Measurements from ENCODE around the gene YY1. TPM values are rescaled to one million over a fixed set of nuclear protein-coding genes. Genes with fewer than 3 reads are reported as not detected.
"Not testable (repeated sequence)": the region's sequence is repeated elsewhere in the genome, so short reads cannot be mapped to it uniquely, and the experiment has no call there.

Gene YY1
- total RNA-seq, 1 experiment from 2014 or later = 83.1 TPM

DNA sequence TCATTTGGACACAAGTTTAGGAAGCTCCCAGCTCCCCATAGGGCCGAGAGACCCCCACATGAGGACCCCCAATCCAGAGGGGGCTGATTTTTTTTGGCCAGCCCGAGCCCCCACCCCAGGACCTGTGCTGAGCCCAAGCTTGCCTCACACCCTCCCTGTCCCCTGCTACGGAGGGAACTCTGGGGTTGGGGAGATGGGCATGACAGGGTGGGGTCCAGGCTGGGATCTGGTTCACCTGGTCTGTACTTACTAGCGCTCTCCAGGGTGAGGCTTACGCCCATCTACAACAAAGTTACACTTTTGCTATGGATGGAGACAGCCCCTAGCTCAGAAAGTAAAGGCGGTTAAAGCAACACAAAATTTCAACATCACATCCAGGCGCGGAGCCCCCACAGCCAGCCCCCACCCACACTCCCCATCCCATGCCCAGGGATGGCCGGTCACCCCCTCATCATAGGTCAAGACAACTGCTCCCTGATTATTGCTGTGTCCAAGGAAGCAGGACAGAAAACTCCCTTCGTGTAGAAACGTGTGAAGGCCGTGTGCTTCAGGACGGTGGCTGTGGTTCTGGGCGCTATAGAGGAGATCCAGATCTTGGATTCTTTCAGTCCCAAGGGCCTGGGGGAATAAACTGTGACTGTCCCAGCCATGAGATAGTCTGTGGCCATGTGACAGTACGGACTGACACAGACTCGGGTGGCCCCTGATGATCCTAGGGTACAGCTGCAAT, 56.6 kb downstream of the YY1 start:
- CTCF ChIA-PET = interaction anchor here (1.7 to 2.2 kb wide), 2 partner anchors 10 kb away, joined by 9 to 10 read pairs; no protein-coding TSS in a partner anchor
- peaks cover 35% of the 10 kb centered on the region for H3K36me3 Mint-ChIP-seq

DNA sequence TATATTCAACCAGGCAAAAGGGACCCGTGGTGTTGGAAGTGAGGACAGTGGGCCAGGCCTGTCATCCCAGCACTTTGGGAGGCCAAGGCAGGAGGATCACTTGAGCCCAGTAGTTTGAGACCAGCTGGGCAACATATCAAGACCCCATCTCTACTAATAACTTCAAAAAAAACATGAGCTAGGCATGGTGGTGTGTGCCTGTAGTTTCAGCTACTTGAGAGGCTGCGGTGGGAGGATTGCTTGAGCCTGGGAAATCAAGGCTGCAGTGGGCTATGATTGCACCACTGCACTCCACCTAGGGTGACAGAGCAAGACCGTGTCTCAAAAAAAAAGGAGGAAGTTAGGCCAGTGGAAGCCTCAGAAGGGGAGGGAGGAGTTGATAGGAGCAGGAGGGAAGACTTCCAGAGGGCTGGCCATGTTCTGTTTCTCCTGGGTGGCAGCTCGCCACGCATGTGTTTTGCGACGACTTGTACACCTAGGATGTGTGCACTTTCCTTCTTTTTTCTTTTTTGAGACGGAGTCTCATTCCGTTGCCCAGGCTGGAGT, 57.2 kb downstream of the YY1 start:
- CTCF ChIA-PET = interaction anchor here (2.2 kb wide), 1 partner anchor 11 kb away, joined by 10 read pairs; no protein-coding TSS in a partner anchor
- no peak overlapping the region for H3K27ac Mint-ChIP-seq
- POLR2A ChIA-PET = interaction anchor here (1.8 kb wide), 1 partner anchor 11 kb away, joined by 5 read pairs; no protein-coding TSS in a partner anchor
- no peak overlapping the region for H3K4me3 Mint-ChIP-seq
- H3K36me3 Mint-ChIP-seq = peaks cover 31% of the 10 kb centered on the region
- DNase-seq (ENCODE audit: low spot score) = no peak
- TF ChIP-seq ZNF121 (CRISPR knock-in tag; IDR thresholded peaks at IDR 0.05) (0 out of 2 replicates have a peak, but pooled peaks have one; percentile 26), IRF2 (CRISPR knock-in tag; IDR thresholded peaks at IDR 0.05; ENCODE audit: borderline replicate concordance, low read depth) (no peak)
- no peak for ATAC-seq
- no peaks in the 10 kb centered on the region for H3K9me3 Mint-ChIP-seq
- no peaks in the 10 kb centered on the region for H3K27me3 Mint-ChIP-seq (ENCODE audit: low read depth)
- H3K4me1 Mint-ChIP-seq = no peaks in the 10 kb centered on the region

More for the DNA sequence above, 56.6 kb downstream of the YY1 start:
- POLR2A ChIA-PET = no interaction called here
- no peaks in the 10 kb centered on the region for H3K27me3 Mint-ChIP-seq (ENCODE audit: low read depth)
- DNase-seq (ENCODE audit: low spot score) (no peak), ATAC-seq (no peak)
- TF ChIP-seq, protein P1, sequence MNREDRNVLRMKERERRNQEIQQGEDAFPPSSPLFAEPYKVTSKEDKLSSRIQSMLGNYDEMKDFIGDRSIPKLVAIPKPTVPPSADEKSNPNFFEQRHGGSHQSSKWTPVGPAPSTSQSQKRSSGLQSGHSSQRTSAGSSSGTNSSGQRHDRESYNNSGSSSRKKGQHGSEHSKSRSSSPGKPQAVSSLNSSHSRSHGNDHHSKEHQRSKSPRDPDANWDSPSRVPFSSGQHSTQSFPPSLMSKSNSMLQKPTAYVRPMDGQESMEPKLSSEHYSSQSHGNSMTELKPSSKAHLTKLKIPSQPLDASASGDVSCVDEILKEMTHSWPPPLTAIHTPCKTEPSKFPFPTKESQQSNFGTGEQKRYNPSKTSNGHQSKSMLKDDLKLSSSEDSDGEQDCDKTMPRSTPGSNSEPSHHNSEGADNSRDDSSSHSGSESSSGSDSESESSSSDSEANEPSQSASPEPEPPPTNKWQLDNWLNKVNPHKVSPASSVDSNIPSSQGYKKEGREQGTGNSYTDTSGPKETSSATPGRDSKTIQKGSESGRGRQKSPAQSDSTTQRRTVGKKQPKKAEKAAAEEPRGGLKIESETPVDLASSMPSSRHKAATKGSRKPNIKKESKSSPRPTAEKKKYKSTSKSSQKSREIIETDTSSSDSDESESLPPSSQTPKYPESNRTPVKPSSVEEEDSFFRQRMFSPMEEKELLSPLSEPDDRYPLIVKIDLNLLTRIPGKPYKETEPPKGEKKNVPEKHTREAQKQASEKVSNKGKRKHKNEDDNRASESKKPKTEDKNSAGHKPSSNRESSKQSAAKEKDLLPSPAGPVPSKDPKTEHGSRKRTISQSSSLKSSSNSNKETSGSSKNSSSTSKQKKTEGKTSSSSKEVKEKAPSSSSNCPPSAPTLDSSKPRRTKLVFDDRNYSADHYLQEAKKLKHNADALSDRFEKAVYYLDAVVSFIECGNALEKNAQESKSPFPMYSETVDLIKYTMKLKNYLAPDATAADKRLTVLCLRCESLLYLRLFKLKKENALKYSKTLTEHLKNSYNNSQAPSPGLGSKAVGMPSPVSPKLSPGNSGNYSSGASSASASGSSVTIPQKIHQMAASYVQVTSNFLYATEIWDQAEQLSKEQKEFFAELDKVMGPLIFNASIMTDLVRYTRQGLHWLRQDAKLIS (CRISPR knock-in tag; IDR thresholded peaks at IDR 0.05; ENCODE audit: borderline replicate concordance) = no peak
- TF ChIP-seq FOXP1 (CRISPR knock-in tag; IDR thresholded peaks at IDR 0.05; ENCODE audit: borderline replicate concordance) (no peak), KAT7 (CRISPR knock-in tag; IDR thresholded peaks at IDR 0.05; ENCODE audit: borderline replicate concordance) (no peak)
- H3K4me3 Mint-ChIP-seq = no peak overlapping the region
- H3K4me1 Mint-ChIP-seq = 0 out of 2 replicates have a peak, but pooled peaks cover 3% of the 10 kb centered on the region
- H3K27ac Mint-ChIP-seq = no peak overlapping the region
- no peaks in the 10 kb centered on the region for H3K9me3 Mint-ChIP-seq

DNA sequence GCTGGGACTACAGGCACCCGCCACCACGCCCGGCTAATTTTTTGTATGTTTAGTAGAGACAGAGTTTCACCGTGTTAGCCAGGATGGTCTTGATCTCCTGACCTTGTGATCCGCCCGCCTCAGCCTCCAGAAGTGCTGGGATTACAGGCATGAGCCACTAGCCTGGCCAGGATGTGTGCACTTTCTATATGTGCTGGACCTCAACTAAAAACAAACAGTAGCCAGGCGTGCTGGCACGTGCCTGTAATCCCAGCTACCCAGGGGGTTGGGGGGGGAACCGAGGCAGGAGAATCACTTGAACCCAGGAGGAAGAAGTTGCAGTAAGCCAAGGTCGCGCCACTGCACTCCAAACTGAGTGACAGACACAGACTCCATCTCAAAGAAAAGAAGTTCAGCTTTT, 57.8 kb downstream of the YY1 start:
- H3K36me3 Mint-ChIP-seq = peaks cover 32% of the 10 kb centered on the region
- ChIA-PET CTCF (interaction anchor here (2.2 kb wide), 1 partner anchor 11 kb away, joined by 10 read pairs; no protein-coding TSS in a partner anchor), POLR2A (interaction anchor here (1.8 kb wide), 1 partner anchor 11 kb away, joined by 5 read pairs; no protein-coding TSS in a partner anchor)
- not testable (repeated sequence) for H3K4me1 Mint-ChIP-seq; H3K4me3 Mint-ChIP-seq; H3K27ac Mint-ChIP-seq; ATAC-seq; H3K27me3 Mint-ChIP-seq (ENCODE audit: low read depth); DNase-seq (ENCODE audit: low spot score); H3K9me3 Mint-ChIP-seq

DNA sequence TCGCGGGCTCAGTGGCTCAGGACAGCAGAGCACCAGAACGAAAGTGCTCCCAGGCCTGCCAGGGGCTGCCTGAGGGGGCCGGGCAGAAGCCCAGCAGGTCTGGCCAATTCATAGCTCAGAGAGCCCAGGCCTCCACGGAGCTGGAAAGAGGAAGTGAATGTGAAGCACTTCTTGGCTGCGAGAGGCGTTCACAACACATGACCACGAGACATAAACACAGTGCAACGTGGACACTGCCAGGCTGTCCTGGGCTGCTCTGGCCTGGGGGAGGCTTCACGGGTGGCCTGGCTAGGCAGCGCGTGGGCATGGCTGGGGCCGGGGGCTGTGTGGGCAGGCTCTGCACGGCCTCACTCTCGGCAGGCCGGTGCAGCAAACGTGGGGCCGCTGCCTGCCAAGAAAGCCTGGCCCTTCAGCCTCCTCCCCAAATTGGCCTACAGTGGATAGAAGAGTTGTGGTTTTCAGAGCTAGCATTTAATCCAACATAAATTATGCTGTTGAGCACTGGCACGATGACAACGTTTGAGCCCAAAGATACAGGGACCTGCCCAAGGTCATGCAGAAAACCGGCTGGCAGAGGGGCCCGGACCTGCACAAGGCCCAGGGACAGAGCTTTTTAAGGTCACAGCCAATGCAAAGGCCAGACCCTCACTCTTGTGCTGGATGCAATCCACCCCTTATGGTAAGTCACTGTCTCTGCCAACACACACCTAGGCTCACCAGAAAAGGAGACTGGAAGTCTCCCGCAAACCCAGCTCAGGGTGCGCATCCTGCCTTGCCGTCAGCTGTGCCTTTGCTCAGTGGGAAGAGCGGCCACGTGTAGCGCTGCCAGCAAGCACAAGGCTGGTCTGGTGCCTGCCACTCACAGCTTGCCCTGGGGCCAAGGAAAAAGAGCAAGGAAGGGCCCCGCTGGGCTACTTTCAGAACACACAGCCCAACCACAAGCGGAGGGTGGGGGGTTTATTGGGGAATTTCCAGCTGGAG, 58.7 kb downstream of the YY1 start:
- ChIA-PET CTCF (interaction anchor here (0.6 to 2.2 kb wide), 3 partner anchors 8 to 51 kb away, joined by 3 to 10 read pairs (median 3); no protein-coding TSS in a partner anchor), POLR2A (interaction anchor here (1.8 kb wide), 1 partner anchor 12 kb away, joined by 5 read pairs; no protein-coding TSS in a partner anchor)
- Mint-ChIP-seq H3K36me3 (peaks cover 35% of the 10 kb centered on the region), H3K27ac (peak overlapping the region; percentile 22; the same call in 1 of the 2 replicates), H3K4me3 (no peak overlapping the region), H3K4me1 (peaks cover 1% of the 10 kb centered on the region; the same call in 1 of the 2 replicates), H3K27me3 (ENCODE audit: low read depth) (no peaks in the 10 kb centered on the region), H3K9me3 (no peaks in the 10 kb centered on the region)
- no peak for DNase-seq (ENCODE audit: low spot score)
- no peak for TF ChIP-seq GABPB1 (CRISPR knock-in tag; IDR thresholded peaks at IDR 0.05)
- TF ChIP-seq ZBTB21 (CRISPR knock-in tag; IDR thresholded peaks at IDR 0.05; ENCODE audit: borderline replicate concordance) = no peak
- TF ChIP-seq USF1 (CRISPR knock-in tag; IDR thresholded peaks at IDR 0.05) = no peak
- no peak for TF ChIP-seq ZNF232 (CRISPR knock-in tag; IDR thresholded peaks at IDR 0.05)
- TF ChIP-seq ZNF138 (CRISPR knock-in tag; conservative IDR thresholded peaks at IDR 0.05) = no peak
- no peak for TF ChIP-seq EMX1 (CRISPR knock-in tag; IDR thresholded peaks at IDR 0.05)
- no peak for TF ChIP-seq GTF2I (CRISPR knock-in tag; conservative IDR thresholded peaks at IDR 0.05)
- no peak for TF ChIP-seq FOXJ3 (CRISPR knock-in tag; IDR thresholded peaks at IDR 0.05; ENCODE audit: borderline replicate concordance)
- TF ChIP-seq KAT7 (CRISPR knock-in tag; IDR thresholded peaks at IDR 0.05; ENCODE audit: borderline replicate concordance) = no peak
- TF ChIP-seq NFATC4 (CRISPR knock-in tag; IDR thresholded peaks at IDR 0.05) = no peak
- TF ChIP-seq SMAD3 (CRISPR knock-in tag; IDR thresholded peaks at IDR 0.05; ENCODE audit: borderline replicate concordance) = no peak
- no peak for TF ChIP-seq ZNF121 (CRISPR knock-in tag; IDR thresholded peaks at IDR 0.05)
- TF ChIP-seq TEAD1 (CRISPR knock-in tag; IDR thresholded peaks at IDR 0.05) = no peak
- no peak for TF ChIP-seq SOX15 (CRISPR knock-in tag; IDR thresholded peaks at IDR 0.05)
- ATAC-seq = no peak; the same call in 1 of the 2 replicates
